HAP-1 (cell line): ENCODE measurements around the gene NCKIPSD.

Source experiments
- DNase-seq, 2 experiments: peaks; one replicate each; pipeline ENCODE4 v3.0.0-alpha.2; 2016 to 2020; ENCODE audit warnings: low spot score in 2 of 2
- H3K27me3 ChIP-seq: fragments of 250-450 bp; sonication (Bioruptor Pico); 2 replicates; pipeline ENCODE4 v1.5.1; 2020; ENCODE audit warnings: low read depth, mild to moderate bottlenecking, moderate library complexity
- H3K36me3 ChIP-seq: fragments of 250-450 bp; sonication (Bioruptor Pico); replicated peaks from 2 replicates; pipeline ENCODE4 v1.5.1; 2020; ENCODE audit warnings: mild to moderate bottlenecking
- H3K4me1 ChIP-seq: fragments of 250-450 bp; sonication (Bioruptor Pico); 2 replicates; pipeline ENCODE4 v1.5.1; 2020; ENCODE audit warnings: mild to moderate bottlenecking
- H3K4me3 ChIP-seq: fragments of 250-450 bp; sonication (Bioruptor Pico); 2 replicates; pipeline ENCODE4 v1.5.1; 2020; ENCODE audit warnings: mild to moderate bottlenecking, moderate library complexity
- H3K9me3 ChIP-seq: fragments of 250-450 bp; sonication (Bioruptor Pico); 2 replicates; pipeline ENCODE4 v1.5.1; 2020; ENCODE audit warnings: mild to moderate bottlenecking, moderate library complexity
- in situ Hi-C: fragments of 300-500 bp; cut with MboI; formaldehyde crosslinking; loops from 3 replicates; pipeline ENCODE4 v1.14.3; 2020; ENCODE audit warnings: low sequenced_read_pairs, inconsistent platforms, mixed read lengths

Gene NCKIPSD

DNA sequence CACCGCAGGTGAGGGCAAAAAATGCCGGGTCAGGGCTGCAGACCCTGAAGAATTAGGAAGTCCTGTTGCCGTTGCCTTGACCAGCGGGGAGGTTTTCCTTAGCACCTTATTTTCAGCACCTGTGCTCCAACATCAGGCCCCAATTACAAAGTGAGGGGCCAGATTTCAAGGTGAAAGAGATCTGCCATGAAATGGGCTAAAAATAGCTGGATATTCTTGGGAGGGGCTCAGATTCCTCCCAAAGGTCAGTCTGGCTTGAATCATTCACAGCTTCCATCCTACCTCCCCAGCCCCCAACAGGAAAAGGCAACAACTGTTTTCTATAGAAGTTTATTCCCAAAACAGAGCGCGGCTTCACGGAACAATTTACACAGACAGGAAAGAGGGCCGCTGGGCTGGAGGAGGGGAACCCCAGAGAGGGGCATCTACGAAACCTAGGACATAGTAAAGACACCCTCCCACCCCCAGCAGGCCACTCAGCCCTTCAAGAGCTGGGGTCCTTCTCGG, 49.5 kb downstream of the NCKIPSD start:
- H3K9me3 ChIP-seq = no peaks in the 10 kb centered on the region
- H3K4me3 ChIP-seq = peak overlapping the region; percentile 85
- no peak for DNase-seq
- peaks cover 13% of the 10 kb centered on the region; the same call in 1 of the 2 replicates for H3K36me3 ChIP-seq
- in situ Hi-C loops = no loop called here
- H3K27me3 ChIP-seq = no peaks in the 10 kb centered on the region
- peaks cover 12% of the 10 kb centered on the region for H3K4me1 ChIP-seq

DNA sequence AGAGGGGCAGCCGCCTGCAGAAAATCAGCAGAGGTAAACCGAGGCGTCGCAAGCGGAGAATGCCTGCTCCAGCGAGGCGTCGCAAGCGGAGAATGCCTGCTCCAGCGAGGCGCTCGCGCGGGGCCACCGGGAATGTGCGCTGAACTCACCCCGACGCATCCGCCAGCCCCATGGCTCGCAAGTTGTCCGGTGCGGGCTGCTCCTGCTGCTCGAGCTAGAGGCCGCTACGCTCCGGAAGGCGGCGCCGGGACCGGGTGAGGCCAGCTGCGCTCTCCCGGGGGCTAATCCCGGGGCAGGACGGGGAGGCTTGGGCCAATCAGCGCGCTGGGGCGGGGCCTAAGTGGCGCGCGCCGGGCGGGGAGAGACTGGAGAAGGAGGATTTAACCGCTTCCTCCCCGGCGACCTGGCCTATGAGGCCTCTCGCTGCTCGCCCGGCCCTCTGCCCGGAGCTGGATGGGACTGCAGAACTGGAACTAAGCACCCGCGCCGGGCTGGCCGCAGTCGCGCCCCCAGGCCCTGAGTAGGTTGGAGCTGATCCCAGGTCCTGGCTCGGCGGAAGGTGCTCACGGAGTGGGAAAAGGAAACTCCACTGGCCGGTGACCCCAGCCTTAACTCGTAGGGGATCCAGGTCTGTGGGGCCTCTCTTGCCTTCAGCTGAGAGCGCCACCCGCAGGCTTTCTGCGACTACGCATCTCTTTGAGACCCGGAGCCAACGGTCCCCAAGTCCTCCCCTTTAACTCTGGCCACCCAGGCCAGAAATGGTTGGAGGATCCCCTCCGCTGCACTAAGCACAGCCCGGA, 50.3 kb downstream of the NCKIPSD start, which contains the start of gene SLC26A6:
Gene SLC26A6 (minus strand): TSS at position 240 of the 800 bp plus-strand sequence. CDS start 68 bp downstream, at position 172.
- Histone ChIP-seq H3K4me1 (peaks cover 12% of the 10 kb centered on the region), H3K4me3 (peak within 1 kb of the TSS; percentile 85), H3K36me3 (peaks cover 14% of the 10 kb centered on the region; the same call in 1 of the 2 replicates), H3K27me3 (no peaks in the 10 kb centered on the region), H3K9me3 (no peaks in the 10 kb centered on the region)
- peak; percentile 95 to 98 for DNase-seq
- in situ Hi-C loops = no loop called here

DNA sequence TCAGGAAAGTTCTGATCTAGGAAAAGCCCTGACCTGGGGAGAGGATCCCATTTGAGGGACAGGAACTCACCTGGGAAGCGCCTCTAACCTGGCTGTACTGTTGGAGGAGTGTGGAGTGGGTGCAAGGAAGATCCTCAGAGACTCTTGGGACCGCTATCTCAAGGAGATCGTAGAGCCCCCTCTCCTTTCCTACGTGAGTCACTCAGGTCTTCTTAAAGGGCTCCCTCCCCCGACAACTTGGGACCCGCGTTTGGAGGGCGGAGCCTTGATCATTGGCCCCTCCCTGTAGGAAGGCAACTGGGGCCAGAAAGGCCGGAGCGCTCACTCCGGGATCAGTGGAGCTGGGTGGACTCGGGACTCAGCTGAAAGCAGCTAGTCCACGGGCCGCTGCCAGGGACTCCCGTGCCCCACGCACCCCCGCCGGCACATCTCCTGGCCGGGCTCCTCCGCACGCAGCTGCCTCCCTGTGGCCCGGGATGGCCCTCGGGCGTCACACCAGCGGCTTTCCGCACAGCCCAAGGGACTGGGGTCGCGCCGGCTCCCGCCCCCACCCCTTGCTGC, 51.0 kb downstream of the NCKIPSD start:
- peak overlapping the region; percentile 85 for H3K4me3 ChIP-seq
- DNase-seq = peak; percentile 31 to 84
- H3K4me1 ChIP-seq = peaks cover 12% of the 10 kb centered on the region
- H3K9me3 ChIP-seq = no peaks in the 10 kb centered on the region
- peaks cover 21% of the 10 kb centered on the region; the same call in 1 of the 2 replicates for H3K36me3 ChIP-seq
- no peaks in the 10 kb centered on the region for H3K27me3 ChIP-seq
- in situ Hi-C loops = no loop called here

DNA sequence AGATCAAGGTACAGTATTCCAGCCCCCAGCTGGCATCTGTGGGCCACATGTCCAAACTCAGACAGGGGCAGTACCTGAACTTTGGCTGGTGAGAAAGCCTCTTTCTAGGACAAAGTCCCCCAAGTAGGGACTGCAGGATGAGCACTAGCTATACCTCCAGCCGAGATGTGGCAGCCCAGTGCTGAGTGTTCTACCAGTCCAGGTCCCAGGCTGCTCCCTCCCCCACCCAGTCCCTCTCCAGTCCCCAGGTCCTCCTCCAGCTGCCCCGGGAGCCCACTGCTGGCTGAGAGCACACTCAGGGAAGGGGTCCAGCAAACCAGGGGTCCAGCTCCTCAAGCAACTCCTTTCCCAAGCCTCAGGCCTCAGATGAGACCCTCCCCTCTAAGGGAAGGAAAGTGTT, 52.0 kb downstream of the NCKIPSD start:
- H3K4me3 ChIP-seq = no peak overlapping the region
- H3K27me3 ChIP-seq = no peaks in the 10 kb centered on the region
- peaks cover 24% of the 10 kb centered on the region; the same call in 1 of the 2 replicates for H3K36me3 ChIP-seq
- H3K4me1 ChIP-seq = peaks cover 12% of the 10 kb centered on the region
- in situ Hi-C loops = no loop called here
- DNase-seq = no peak
- no peaks in the 10 kb centered on the region for H3K9me3 ChIP-seq

DNA sequence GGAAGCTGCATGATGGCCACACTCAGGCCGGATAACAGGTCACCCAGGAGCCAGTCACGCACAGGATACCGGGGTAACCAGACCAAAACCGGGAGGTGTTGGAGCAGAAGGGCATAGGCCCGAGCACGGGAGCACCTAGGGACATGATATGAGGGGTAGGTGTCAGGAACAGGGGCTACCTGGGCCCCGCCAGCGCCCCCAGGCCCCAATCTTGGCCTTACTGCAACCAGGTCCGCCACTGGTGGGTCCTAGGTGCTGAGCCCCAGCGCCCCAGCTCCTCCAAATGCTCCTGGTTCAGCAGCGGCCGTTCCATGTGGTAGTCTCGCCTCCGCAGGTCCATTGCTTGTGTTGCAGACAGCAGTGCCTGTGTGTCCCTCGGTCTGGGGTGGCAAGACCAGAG, 52.5 kb downstream of the NCKIPSD start:
- H3K9me3 ChIP-seq = no peaks in the 10 kb centered on the region
- H3K36me3 ChIP-seq = peaks cover 24% of the 10 kb centered on the region; the same call in 1 of the 2 replicates
- H3K27me3 ChIP-seq = no peaks in the 10 kb centered on the region
- no peak for DNase-seq
- no peak overlapping the region for H3K4me3 ChIP-seq
- H3K4me1 ChIP-seq = peaks cover 12% of the 10 kb centered on the region
- in situ Hi-C loops = no loop called here

DNA sequence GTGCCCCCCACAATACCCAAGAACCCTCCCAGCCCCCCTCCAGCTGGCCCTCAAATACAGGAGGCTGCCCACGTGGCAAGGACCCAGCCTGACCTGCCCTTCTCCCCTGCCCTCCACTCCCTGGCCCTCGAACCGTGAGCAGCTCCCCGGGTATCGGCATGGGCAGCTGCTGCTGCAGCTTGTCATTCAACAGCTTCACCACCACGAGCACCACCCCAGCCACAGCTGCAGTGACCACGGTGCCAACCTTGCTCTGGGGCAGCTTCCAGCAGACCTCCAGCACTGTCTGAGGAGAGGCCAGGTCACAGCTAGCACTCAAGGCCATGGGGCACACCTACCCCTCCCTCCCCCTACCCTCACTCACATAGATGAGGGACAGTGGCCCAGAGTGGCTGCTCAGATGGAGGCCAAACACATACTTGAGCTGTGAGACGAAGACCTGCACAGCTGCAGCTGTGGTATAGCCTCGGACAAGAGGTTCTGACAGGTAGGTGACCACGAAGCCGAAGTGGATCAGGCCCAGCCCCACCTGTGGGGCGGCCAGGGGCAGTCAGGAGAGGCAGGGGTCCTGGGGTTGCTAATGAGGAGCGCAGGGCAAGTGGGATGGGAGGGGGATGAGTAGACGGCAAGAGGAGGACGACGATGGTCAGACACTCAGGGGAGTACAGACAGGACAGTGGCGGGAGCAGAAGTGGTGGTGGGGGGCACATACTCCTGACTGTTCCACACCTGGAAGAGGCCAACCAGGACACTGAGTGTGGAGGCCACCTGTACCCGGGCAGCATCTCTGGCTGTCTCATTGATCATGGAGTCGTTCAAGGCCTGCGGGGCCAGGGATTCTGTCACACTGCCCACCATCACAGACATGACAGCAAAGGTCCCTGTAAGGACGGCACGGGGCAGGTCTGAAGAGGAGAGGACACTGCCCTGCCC, 53.9 kb downstream of the NCKIPSD start:
- H3K4me1 ChIP-seq = peaks cover 12% of the 10 kb centered on the region
- DNase-seq = no peak
- no peaks in the 10 kb centered on the region for H3K27me3 ChIP-seq
- no peaks in the 10 kb centered on the region for H3K9me3 ChIP-seq
- H3K4me3 ChIP-seq = no peak overlapping the region
- peaks cover 31% of the 10 kb centered on the region; the same call in 1 of the 2 replicates for H3K36me3 ChIP-seq
- in situ Hi-C loops = no loop called here

DNA sequence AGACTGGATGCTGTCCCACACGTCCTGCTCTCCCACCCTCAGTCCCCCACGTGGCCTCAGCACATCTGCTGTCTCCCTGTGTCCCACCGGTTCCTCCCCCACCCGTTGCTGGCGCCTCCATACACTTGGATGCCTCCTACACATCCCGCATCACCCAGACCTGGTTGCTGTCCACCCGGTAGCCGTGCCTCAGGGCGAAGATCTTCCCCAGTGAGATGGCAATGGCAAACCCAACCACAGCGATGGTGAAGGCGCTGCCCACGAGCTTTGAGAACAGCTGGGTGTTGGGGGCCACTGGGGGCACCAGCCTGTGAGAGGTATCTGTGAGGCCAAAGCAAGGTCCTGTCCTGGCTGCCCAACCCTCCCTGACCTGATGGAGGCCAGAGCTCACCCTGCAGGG, 54.9 kb downstream of the NCKIPSD start:
- no peaks in the 10 kb centered on the region for H3K9me3 ChIP-seq
- no peak overlapping the region for H3K4me3 ChIP-seq
- H3K27me3 ChIP-seq = no peaks in the 10 kb centered on the region
- DNase-seq = no peak
- in situ Hi-C loops = no loop called here
- peaks cover 38% of the 10 kb centered on the region for H3K36me3 ChIP-seq
- peaks cover 6% of the 10 kb centered on the region for H3K4me1 ChIP-seq

DNA sequence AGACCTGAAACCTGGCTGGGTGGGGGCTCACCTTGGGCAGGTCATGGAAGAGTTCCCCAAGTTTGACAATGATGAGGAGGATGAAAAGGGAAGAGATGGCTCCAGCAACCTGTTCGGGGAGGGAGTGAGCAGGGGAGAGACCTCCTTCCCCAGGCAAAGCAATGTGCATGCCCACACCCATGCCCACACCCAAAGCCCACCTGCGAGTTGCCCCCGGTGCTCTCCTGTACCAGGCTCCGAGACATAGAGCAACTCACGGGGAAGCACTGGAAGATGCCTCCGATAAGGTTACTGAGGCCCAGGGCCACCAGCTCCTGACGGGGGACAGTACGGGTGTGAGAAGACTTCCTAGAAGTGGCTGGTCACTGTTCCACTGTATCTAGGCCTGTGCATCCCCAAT, 55.3 kb downstream of the NCKIPSD start:
- Histone ChIP-seq H3K36me3 (peaks cover 41% of the 10 kb centered on the region), H3K27me3 (no peaks in the 10 kb centered on the region), H3K4me1 (peaks cover 6% of the 10 kb centered on the region), H3K4me3 (no peak overlapping the region), H3K9me3 (no peaks in the 10 kb centered on the region)
- DNase-seq = no peak
- in situ Hi-C loops = no loop called here

DNA sequence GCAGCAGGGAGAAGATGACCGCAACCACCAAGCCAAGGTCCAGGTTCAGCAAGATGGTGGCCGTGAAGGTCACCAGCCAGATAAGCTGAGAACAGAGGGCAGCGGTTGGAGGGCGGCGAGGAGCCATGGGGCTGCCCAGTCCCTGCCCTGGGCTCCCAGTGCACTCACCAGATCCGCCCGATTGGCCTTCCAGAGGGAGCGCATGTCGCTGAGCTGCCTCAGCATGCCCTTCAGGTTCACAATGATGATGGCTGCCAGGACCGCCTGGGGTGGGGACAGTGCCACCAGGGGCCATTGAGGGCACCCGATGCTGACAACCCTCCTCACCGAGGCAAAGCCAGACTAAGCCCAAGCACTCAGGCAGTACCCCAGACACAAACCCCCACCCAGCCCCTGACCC, 55.8 kb downstream of the NCKIPSD start:
- in situ Hi-C loops = no loop called here
- Histone ChIP-seq H3K4me3 (no peak overlapping the region), H3K27me3 (no peaks in the 10 kb centered on the region), H3K4me1 (peaks cover 6% of the 10 kb centered on the region), H3K36me3 (peaks cover 41% of the 10 kb centered on the region), H3K9me3 (no peaks in the 10 kb centered on the region)
- no peak for DNase-seq

DNA sequence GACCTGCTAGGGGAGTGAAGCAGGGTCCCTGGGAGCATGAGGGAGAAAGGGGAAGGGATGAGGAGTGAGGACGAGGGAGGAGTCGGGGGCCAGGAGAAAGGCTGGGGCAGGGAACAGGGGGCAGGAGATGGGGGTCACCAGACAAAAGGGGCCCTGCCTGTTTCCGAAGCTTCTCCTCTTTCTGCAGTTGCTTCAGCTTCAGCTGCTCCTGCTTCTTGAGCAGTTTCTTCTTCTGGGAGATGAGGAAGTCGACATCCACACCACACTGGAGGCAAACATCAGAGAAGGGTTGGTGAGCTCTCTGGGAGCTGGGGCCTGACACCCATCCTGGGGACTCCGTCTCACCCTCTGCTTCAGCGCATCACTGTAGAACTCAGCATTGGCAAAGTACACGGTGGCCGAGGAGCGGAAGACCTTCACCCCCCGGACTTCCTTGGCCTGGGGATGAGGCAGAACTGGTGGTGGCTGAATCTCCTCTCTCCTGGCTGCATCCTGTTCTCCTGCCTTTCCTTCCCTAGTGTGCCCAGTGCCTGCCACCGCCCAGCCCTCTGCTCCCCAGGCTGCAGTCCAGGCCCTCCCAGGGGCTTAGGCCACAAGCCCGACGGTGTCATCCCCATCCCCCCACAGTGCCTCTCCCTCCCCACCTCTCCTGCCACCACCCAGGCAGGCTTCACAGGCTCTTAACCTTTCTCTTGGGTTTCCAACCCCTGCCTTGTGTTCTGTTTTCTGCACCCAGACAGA, 57.3 kb downstream of the NCKIPSD start:
- H3K36me3 ChIP-seq = peaks cover 41% of the 10 kb centered on the region
- no peaks in the 10 kb centered on the region for H3K9me3 ChIP-seq
- in situ Hi-C loops = no loop called here
- no peak for DNase-seq
- no peaks in the 10 kb centered on the region for H3K4me1 ChIP-seq
- H3K27me3 ChIP-seq = no peaks in the 10 kb centered on the region
- no peak overlapping the region for H3K4me3 ChIP-seq

DNA sequence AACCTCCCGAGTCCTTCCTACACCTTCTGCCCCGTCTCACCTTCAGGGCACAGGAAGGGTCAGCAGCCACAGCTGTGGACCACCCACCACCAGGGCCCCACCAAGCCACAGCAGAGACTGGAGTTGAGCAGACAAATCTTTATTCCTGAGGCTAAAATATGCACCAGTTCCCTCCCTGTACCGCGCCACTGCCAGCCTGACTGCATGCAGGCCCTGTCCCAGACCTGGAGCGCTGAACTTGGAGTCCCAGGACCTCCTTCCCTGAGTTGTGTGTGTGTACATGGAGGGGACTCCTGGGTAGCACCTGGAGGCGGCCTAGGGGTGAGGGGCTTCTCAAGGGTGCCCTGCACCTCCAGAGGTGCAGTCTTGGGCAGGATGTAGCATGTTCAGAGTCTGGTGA, 60.1 kb downstream of the NCKIPSD start:
- no peak overlapping the region for H3K4me3 ChIP-seq
- H3K36me3 ChIP-seq = peaks cover 28% of the 10 kb centered on the region

DNA sequence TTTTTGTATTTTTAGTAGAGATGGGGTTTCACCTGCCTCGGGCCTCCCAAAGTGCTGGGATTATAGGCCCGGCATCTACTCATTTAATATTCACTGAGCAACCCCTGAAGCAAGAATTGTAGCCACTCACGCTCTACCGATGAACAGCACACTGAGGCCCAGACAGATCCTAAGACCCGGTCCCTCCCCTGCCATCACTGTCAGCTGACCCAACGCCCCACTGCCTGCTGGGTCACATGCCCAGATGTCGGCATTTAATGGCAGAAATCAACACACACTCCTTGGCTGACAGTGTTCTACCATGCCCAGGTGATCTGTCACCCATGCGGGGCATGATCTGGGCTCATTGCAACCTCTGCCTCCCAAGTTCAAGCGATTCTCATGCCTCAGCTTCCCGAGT, 60.9 kb downstream of the NCKIPSD start:
- Histone ChIP-seq H3K4me1 (no peaks in the 10 kb centered on the region), H3K4me3 (no peak overlapping the region), H3K27me3 (no peaks in the 10 kb centered on the region), H3K9me3 (no peaks in the 10 kb centered on the region), H3K36me3 (peaks cover 20% of the 10 kb centered on the region)
- in situ Hi-C loops = no loop called here
- DNase-seq = no peak

More for the DNA sequence above, 60.1 kb downstream of the NCKIPSD start:
- Histone ChIP-seq H3K27me3 (no peaks in the 10 kb centered on the region), H3K4me1 (no peaks in the 10 kb centered on the region), H3K9me3 (no peaks in the 10 kb centered on the region)
- in situ Hi-C loops = no loop called here
- DNase-seq = no peak
